Activated CD4-positive, alpha-beta T cell treated with anti-CD3 and anti-CD28 coated beads for 24 hours (primary cell): Measurements from ENCODE around the gene CAPN11.

Source experiments
- DNase-seq, 2 donors: peaks; one replicate each; pipeline ENCODE4 v3.0.0-alpha.2; 2020; ENCODE audit warnings: low read depth in 2 of 2

The CAPN11 gene

GRCh38 chr6:44158770-44159228 is at the start of gene CAPN11:
CAPN11 (plus strand) TSS chr6:44158820; CDS start chr6:44158849, 29 bp downstream.
- DNase-seq: no peak

- DNase-seq: no peak
Observed at GRCh38 chr6:44109212-44109611, 49.4 kb upstream of the CAPN11 start.

GRCh38 chr6:44110005-44110676 is 48.5 kb upstream of the CAPN11 start:
- DNase-seq: no peak

GRCh38 chr6:44110966-44111365 is 47.7 kb upstream of the CAPN11 start:
- DNase-seq: no peak

- DNase-seq: no peak
Observed at GRCh38 chr6:44111434-44112417, 46.9 kb upstream of the CAPN11 start.

- no peak for DNase-seq
Observed at GRCh38 chr6:44113414-44113813, 45.2 kb upstream of the CAPN11 start.

- DNase-seq: no peak
Observed at GRCh38 chr6:44115866-44116265, 42.8 kb upstream of the CAPN11 start.

GRCh38 chr6:44116641-44117382 is 41.8 kb upstream of the CAPN11 start:
- DNase-seq: no peak

- no peak for DNase-seq
Observed at GRCh38 chr6:44117397-44118128, 41.1 kb upstream of the CAPN11 start.

- DNase-seq: no peak
Observed at GRCh38 chr6:44119704-44120262, 38.8 kb upstream of the CAPN11 start.

GRCh38 chr6:44120692-44121443 is 37.8 kb upstream of the CAPN11 start:
- no peak for DNase-seq

GRCh38 chr6:44122801-44123200 is 35.8 kb upstream of the CAPN11 start:
- no peak for DNase-seq

GRCh38 chr6:44123544-44123943 is 35.1 kb upstream of the CAPN11 start:
- no peak for DNase-seq

GRCh38 chr6:44126320-44127149 is 32.1 kb upstream of the CAPN11 start:
- peak; percentile 65 to 72 for DNase-seq

- DNase-seq: peak; percentile 82 to 86
Observed at GRCh38 chr6:44127186-44128019, 31.2 kb upstream of the CAPN11 start, which contains the start of the genes MRPL14 and TMEM63B. MRPL14 (minus strand) TSS chr6:44127452; CDS start chr6:44116611, 10,841 bp downstream. TMEM63B (plus strand) TSS chr6:44127554; CDS start chr6:44134585, 7,031 bp downstream.

- DNase-seq: no peak
Observed at GRCh38 chr6:44128020-44128917, 30.4 kb upstream of the CAPN11 start.

- DNase-seq: no peak
Observed at GRCh38 chr6:44129841-44130322, 28.7 kb upstream of the CAPN11 start.
